ENCODE data around the gene PDE4B.

The PDE4B gene

DNA sequence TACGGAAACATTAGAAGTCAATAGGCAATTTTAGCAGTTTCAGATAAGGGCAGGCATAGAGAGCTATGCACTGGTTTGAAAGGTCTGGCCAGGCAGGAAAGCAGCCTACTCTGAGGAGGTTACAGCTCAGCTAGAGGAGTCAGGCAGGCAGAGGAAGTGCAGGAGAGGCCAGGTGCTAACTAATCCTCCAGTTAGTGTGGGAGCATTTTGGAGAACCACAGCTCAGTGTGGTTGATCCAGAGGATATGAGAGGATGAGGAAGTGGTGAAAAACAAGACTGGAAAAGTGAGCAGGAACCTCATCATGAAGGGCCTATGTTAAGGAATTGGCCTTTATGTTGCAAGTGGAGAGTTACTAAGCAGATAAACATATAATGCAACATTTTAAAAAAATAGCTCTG lies 458.9 kb downstream of the PDE4B start:
- DNase-seq (ENCODE audit: low read depth), result no peak

DNA sequence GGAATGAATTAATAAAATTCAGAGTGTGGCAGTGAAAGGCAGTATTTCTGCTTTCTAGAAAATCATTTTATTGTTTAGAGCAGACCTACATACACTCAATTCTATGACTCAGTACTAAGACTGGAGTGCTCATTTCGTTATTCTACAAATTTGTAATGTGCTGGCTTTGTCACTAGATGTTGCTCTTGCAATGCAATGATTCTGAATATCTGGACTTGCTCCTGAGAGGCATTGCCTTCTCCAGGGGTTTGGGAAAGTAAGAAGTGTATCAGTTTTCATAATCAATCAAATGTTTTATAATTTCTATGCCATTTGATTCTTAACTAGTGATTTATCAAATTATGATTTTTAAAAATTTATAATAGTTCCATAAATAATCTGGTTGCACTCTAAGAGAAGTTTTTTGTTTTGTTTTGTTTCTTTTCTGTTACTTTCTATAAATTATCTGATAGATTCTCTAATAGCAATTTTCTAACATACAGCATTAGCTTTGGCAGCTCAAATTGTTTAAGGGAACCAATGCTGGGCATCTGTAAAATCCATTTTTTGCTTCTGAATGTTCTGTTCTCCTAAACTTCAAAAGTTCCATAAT lies 460.7 kb downstream of the PDE4B start:
- no peak overlapping the region for H3K4me3 ChIP-seq (replicated peaks; ENCODE audit: low read depth, low read length)
- TF ChIP-seq, protein P1, sequence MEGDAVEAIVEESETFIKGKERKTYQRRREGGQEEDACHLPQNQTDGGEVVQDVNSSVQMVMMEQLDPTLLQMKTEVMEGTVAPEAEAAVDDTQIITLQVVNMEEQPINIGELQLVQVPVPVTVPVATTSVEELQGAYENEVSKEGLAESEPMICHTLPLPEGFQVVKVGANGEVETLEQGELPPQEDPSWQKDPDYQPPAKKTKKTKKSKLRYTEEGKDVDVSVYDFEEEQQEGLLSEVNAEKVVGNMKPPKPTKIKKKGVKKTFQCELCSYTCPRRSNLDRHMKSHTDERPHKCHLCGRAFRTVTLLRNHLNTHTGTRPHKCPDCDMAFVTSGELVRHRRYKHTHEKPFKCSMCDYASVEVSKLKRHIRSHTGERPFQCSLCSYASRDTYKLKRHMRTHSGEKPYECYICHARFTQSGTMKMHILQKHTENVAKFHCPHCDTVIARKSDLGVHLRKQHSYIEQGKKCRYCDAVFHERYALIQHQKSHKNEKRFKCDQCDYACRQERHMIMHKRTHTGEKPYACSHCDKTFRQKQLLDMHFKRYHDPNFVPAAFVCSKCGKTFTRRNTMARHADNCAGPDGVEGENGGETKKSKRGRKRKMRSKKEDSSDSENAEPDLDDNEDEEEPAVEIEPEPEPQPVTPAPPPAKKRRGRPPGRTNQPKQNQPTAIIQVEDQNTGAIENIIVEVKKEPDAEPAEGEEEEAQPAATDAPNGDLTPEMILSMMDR (IDR thresholded peaks at IDR 0.05; ENCODE audit: low read length, missing control alignments), result peak; percentile 84
- peak; percentile 88 for DNase-seq (ENCODE audit: low read depth)

More for the DNA sequence above, 458.9 kb downstream of the PDE4B start:
- H3K4me3 ChIP-seq (replicated peaks; ENCODE audit: low read depth, low read length), result no peak overlapping the region
- TF ChIP-seq, protein P1 (IDR thresholded peaks at IDR 0.05; ENCODE audit: low read length, missing control alignments), result no peak

DNA sequence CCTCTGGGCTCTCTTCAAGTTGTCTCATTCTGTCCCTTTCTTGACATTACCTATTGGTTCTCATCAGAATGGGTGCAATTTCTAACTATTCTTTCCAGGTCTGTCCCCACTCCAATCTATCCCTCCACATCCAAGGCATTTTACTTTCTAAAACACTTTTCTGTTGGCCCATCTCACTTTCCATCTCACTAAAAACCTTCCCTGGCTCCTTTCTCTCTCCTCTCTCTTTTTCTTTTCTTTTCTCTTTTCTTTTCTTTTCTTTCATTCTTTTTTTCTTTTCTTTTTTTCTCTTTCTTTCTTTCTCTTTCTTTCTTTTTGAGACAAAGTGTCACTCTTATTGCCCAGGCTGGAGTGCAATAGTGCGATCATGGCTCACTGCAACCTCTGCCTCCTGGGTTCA lies 462.1 kb downstream of the PDE4B start:
- TF ChIP-seq, protein P1 (IDR thresholded peaks at IDR 0.05; ENCODE audit: low read length, missing control alignments), result no peak

DNA sequence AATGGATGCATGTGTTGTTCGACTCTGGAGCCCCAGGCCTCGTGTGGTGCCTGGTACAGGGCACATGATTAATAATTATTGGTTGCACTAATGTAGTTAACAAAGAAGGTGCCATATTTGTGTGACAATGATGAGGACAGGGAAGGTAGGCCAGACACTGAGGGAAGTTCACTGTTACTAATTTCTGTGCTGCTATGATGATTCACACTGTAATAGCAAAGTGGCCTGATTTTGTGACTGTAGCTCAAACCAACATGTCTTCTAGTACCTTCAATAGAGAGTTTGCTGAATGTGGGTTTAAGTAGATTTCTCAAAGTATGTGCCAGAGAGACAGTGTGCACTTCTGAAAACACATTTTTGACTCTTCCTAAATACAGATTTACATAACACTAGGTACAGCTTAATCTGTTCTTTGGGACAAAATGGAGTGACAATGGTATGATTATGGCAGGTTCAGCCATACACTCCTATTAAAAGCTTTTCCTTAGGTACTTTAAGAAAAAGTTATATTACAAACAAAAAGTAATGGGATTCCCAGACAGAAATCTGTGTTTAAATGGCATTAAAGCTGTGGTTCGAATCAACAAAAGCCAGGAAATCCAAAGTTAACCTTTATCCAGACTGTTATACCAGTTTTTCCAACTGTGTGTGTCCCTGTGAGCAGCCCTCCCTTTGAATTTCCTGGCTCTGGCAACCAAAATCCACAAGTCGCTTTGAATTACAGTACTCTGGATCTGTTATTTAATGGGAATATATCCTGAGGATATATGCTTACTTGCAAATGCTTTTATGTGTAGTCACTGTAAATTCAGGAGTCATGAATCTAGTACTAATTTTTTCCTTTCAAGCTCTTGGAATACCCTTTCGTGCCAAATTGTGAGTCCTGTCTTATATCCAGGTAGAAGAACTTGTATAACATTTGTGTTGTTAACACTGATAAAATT lies 464.2 kb downstream of the PDE4B start:
- TF ChIP-seq, protein P1 (IDR thresholded peaks at IDR 0.05; ENCODE audit: low read length, missing control alignments), result no peak
- DNase-seq (ENCODE audit: low read depth), result no peak
- no peak overlapping the region for H3K4me3 ChIP-seq (replicated peaks; ENCODE audit: low read depth, low read length)

More for the DNA sequence above, 462.1 kb downstream of the PDE4B start:
- no peak for DNase-seq (ENCODE audit: low read depth)
- no peak overlapping the region for H3K4me3 ChIP-seq (replicated peaks; ENCODE audit: low read depth, low read length)

DNA sequence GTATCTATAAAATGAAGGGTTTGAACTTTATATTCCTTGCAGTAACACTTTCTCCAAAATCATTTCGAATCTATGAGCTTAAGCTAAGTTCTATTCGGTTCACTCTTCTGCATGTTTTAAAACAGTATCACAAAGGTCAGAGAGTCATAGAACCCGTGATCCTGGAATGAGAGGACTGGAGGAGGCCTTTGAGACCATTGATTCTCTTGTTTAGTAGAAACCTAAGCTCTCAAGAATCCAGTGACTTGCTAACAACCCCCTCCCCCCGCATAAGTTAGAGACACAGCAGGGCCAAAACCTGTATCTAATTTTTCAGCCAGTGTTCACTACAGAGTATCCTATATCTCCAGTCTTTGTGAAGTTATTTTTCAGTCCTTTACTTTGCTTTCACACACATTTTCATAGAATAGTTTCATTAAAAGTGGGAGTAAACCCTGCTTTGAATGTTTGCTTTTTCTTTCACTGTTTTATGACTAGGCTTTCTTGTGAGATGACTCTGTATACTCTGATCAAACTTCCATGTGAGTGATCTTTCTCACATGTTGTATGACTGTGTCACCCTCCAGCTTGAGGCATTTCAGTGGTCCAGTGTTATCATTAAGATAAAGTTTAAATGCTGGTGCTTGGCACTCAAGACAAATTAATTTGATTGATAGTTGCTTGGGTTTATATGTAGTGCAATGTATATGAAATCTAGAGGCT lies 465.9 kb downstream of the PDE4B start:
- TF ChIP-seq, protein P1 (IDR thresholded peaks at IDR 0.05; ENCODE audit: low read length, missing control alignments), result no peak
- H3K4me3 ChIP-seq (replicated peaks; ENCODE audit: low read depth, low read length), result no peak overlapping the region
- DNase-seq (ENCODE audit: low read depth), result no peak

DNA sequence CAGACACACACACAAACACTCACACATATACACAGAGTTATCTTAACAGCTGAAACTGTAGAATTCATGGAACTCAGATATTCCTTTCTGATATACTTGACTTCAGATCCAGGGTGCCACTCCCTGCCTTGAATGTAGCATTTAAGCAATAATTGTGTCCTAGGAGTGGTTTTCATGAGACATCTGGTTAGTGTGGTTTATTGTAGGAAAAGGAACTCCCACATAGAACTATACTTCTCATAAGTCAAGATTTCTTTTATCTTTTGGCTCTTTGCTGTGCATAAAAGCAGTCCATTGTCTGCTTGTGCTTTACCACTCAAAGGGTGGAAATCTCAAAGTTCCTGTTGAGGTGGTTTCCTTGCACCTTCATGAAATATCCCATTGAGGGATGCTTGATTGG lies 468.7 kb downstream of the PDE4B start:
- DNase-seq (ENCODE audit: low read depth), result peak; percentile 61
- TF ChIP-seq, protein P1 (IDR thresholded peaks at IDR 0.05; ENCODE audit: low read length, missing control alignments), result no peak
- H3K4me3 ChIP-seq (replicated peaks; ENCODE audit: low read depth, low read length), result no peak overlapping the region

All from fibroblast of pulmonary artery (primary cell).